HEK293T (cell line): Measurements from ENCODE around the gene SLC43A3.

Source experiments
- CTCF ChIA-PET: fragments of 350-600 bp; formaldehyde crosslinking; extraction: SDS; loops from one replicate; lab custom pipeline; 2021; ENCODE audit warnings: antibody characterized with exemption, inconsistent platforms; lab: Yijun Ruan, JAX
- POLR2A ChIA-PET: fragments of 350-600 bp; formaldehyde crosslinking; extraction: SDS; loops from one replicate; lab custom pipeline; 2020; ENCODE audit warnings: antibody characterized with exemption, inconsistent platforms; lab: Yijun Ruan, JAX
- DNase-seq: peaks from one replicate; pipeline ENCODE4 v3.0.0; 2012; ENCODE audit warnings: mixed read lengths; ENCODE audit errors: extremely low spot score
- ARNT ChIP-seq: fragments of 450-650 bp; IDR thresholded peaks from 2 replicates; pipeline ENCODE4 v1.6.1; 2017; ENCODE audit warnings: mild to moderate bottlenecking
- BHLHE40 ChIP-seq: fragments of 450-650 bp; IDR thresholded peaks from 2 replicates; pipeline ENCODE4 v1.6.1; 2016; ENCODE audit warnings: mild to moderate bottlenecking, moderate library complexity, borderline replicate concordance
- CTBP1 ChIP-seq: fragments of 450-650 bp; IDR thresholded peaks from 2 replicates; pipeline ENCODE4 v1.6.1; 2016; ENCODE audit warnings: borderline replicate concordance
- ELF4 ChIP-seq: fragments of 450-650 bp; IDR thresholded peaks from 2 replicates; pipeline ENCODE4 v1.6.1; 2017; ENCODE audit warnings: antibody characterized with exemption
- FOXA1 ChIP-seq: fragments of 450-650 bp; IDR thresholded peaks from 2 replicates; pipeline ENCODE4 v1.6.1; 2016; ENCODE audit warnings: mild to moderate bottlenecking
- FOXK2 ChIP-seq: fragments of 450-650 bp; IDR thresholded peaks from 2 replicates; pipeline ENCODE4 v1.6.1; 2016; ENCODE audit warnings: mild to moderate bottlenecking
- FOXM1 ChIP-seq: fragments of 450-650 bp; IDR thresholded peaks from 2 replicates; pipeline ENCODE4 v1.6.1; 2017; ENCODE audit warnings: mild to moderate bottlenecking, borderline replicate concordance
- HDGF ChIP-seq: fragments of 450-650 bp; IDR thresholded peaks from 2 replicates; pipeline ENCODE4 v1.6.1; 2017; ENCODE audit warnings: antibody characterized with exemption, borderline replicate concordance
- L3MBTL2 ChIP-seq: fragments of 450-650 bp; conservative IDR thresholded peaks from 2 replicates; pipeline ENCODE4 v1.6.1; 2016; ENCODE audit warnings: mild to moderate bottlenecking
- LEF1 ChIP-seq: fragments of 450-650 bp; IDR thresholded peaks from 2 replicates; pipeline ENCODE4 v1.6.1; 2017; ENCODE audit warnings: mild to moderate bottlenecking, borderline replicate concordance
- NFRKB ChIP-seq: fragments of 450-650 bp; IDR thresholded peaks from 2 replicates; pipeline ENCODE4 v1.6.1; 2016; ENCODE audit warnings: mild to moderate bottlenecking, moderate library complexity
- SP1 ChIP-seq: fragments of 450-650 bp; IDR thresholded peaks from 2 replicates; pipeline ENCODE4 v1.6.1; 2017
- SUZ12 ChIP-seq: fragments of 450-650 bp; IDR thresholded peaks from 2 replicates; pipeline ENCODE4 v1.6.1; 2016; ENCODE audit warnings: mild to moderate bottlenecking
- TARDBP ChIP-seq: fragments of 450-650 bp; IDR thresholded peaks from 2 replicates; pipeline ENCODE4 v1.6.1; 2016
- ZNF384 ChIP-seq: fragments of 450-650 bp; IDR thresholded peaks from 2 replicates; pipeline ENCODE4 v1.6.1; 2016
- TF ChIP-seq, protein P1 (sequence below): fragments of 450-650 bp; IDR thresholded peaks from 2 replicates; pipeline ENCODE4 v1.6.1; 2016

Gene SLC43A3

DNA sequence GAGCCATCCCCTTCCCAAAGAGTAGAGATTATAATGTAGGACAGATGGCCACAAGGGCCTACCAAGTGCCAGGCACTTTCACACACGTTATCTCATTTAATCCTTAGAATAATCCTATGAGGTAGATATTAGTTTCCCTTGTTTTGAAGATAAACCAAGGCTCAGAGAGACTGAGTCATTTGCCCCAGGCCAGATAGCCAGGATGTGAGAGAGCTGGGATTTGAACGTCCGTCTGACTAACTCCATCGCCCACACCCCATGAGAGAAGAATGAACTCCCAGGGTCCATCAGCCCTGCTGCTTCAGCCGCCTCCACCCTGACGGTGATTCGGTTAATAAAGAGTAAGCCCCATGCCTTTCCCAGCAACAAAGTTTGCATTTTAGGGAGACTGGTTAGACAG, 56.7 kb downstream of the SLC43A3 start:
- TF ChIP-seq L3MBTL2 (no peak), SUZ12 (no peak), CTBP1 (no peak)
- TF ChIP-seq, protein P1, sequence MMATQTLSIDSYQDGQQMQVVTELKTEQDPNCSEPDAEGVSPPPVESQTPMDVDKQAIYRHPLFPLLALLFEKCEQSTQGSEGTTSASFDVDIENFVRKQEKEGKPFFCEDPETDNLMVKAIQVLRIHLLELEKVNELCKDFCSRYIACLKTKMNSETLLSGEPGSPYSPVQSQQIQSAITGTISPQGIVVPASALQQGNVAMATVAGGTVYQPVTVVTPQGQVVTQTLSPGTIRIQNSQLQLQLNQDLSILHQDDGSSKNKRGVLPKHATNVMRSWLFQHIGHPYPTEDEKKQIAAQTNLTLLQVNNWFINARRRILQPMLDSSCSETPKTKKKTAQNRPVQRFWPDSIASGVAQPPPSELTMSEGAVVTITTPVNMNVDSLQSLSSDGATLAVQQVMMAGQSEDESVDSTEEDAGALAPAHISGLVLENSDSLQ: no peak
- DNase-seq: no peak
- POLR2A ChIA-PET: no interaction called here
- CTCF ChIA-PET: no interaction called here

DNA sequence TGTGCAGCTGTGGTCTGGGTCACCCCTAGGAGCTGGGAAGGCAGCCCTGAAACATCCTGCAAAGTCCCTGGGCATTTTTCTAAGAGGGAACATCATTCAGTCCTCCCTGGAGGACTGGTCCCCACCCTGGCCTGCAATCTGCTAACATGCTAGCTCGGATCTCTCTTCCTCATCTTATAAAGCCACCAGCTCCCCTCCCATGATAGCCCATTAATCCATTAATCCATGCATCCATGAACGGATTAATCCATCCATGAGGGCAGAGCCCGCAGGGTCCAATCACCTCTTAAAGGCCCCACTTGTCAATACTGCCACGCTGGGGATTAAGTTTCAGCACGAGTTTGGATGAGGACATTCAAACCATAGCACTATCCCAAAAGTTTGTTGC, 58.1 kb downstream of the SLC43A3 start:
- CTCF ChIA-PET: no interaction called here

DNA sequence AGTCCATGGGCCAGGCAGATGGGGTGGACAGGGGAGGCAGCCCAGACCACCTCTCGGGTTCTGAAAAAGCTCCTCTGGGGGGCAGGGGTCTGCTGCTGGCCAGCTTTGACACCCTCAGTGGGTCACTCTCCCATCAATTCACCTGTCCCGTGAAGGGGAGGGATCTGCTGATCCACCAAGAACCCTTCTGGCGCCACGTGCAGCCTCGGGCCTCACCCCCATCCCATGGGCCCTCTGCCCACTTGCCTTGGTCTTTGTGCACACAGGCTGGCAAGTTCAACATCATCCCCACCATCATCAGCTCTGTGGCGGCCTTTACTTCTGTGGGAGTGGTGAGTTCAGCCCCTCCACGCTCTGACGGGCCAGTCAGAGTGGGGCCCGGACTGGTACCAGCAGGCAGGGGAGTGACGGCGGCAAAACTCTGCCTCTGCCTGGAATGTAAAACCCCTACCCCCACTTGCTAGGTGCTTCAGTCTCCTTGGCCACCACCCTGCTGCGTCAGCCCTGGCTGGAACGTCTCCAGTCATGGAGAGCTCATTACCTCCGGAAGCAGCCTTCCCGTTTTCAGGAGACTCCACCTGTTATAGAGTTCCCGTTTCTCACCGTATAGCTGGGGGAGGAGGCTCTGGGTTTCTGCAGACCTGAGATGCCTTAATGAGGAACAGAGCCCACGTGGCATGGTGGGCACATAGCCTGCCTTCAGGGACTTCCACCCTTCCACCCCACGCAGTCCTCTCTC, 58.6 kb downstream of the SLC43A3 start:
- TF ChIP-seq CTBP1 (no peak), HDGF (no peak), L3MBTL2 (no peak), BHLHE40 (no peak), NFRKB (no peak), ARNT (no peak), SUZ12 (no peak), ELF4 (no peak), FOXA1 (no peak), ZNF384 (no peak), FOXK2 (no peak), LEF1 (no peak), TARDBP (no peak), FOXM1 (no peak), SP1 (no peak)
- TF ChIP-seq, protein P1: no peak
- POLR2A ChIA-PET: no interaction called here
- no peak for DNase-seq
- CTCF ChIA-PET: no interaction called here

More for the DNA sequence above, 58.1 kb downstream of the SLC43A3 start:
- no peak for DNase-seq
- POLR2A ChIA-PET: no interaction called here
- no peak for TF ChIP-seq ARNT
- TF ChIP-seq CTBP1: no peak
- no peak for TF ChIP-seq FOXK2
- TF ChIP-seq LEF1: no peak
- no peak for TF ChIP-seq SP1
- no peak for TF ChIP-seq TARDBP
- TF ChIP-seq L3MBTL2: no peak
- no peak for TF ChIP-seq ELF4
- TF ChIP-seq HDGF: no peak
- TF ChIP-seq FOXM1: no peak
- no peak for TF ChIP-seq SUZ12
- no peak for TF ChIP-seq ZNF384

DNA sequence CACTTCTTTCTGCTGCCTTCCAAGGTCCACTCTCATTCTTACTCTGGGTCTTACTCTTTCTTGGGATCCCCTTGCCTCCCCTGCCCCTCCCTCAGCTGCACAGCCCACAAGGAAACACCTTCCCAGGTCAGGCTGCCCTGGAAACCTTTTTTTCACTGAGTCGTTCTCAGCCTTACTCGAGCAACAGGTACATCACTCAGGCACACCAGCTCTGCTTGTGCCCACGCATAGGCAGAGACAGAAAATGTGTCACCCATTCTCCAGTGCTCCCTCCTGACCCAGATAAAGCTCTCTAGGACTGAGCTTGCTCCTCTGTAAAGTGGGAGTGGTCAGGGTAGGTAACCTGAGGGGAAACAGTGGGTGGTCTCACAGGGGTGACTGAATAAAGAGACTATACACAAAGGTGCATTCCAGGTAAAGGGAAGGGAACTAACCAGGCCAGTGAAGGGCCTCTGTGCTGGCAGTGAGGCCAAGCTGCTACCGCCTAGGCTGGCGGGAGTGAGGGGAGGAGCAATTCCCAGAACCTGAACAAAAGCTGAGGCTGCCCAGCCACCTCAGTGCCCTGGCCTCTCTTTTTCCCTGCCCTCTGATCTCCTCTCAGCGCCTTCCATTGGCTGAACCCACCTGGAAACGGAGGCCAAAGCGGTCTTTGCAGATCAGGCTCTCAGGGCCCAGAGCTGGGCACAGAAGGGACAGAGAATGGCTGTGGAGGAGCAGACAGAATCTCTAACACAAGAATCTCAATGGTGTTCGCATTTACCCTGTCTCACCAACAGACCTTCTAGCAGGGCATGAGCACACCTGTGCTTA, 61.9 kb downstream of the SLC43A3 start:
- no peak for DNase-seq
- CTCF ChIA-PET: no interaction called here

DNA sequence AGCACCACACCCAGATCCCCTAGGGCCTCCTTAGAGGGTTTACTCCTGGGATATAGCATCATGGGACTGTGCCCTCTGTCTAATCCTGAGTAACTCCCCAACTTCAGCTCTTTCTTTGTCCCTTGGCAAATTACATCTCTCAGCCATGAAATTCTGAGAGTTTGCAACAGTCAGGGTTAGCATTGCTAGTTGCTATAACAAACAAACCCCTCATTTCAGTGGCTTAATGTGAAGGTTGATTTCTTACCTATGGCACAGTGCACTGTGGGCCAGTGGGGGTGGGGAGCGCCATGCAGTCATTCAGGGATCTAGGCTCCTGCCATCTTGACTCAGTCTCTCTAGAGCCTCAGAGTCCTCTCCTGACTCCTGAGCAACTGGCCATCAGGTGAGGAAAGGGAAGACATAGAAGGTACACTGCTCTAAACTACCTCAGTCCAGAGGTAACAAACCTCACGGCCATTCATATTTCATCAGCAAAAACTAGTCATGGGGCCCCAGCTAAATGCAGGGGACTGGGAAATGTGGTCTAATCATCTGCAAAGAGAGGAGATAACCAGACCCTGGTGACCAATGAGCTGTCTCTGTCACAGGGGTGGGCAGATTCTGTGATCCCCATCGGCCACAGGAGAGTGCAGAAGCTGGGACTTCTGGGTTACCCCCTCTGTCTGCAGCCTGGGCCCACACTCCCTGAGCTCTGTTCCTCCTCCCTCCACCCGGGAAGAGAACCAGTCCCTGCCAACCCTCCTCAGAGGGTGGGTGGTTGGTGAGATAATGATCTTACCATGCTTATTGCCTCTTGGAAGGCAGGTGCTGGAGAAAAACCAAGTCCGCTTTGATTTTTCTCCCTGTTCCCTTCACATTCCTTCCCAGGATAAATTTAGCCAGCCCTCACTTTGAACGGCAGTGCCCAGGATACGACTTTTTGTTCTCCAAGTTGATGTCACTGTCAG, 63.5 kb downstream of the SLC43A3 start:
- CTCF ChIA-PET: interaction anchor here (0.8 kb wide), 1 partner anchor 18 kb away, joined by 4 read pairs; no protein-coding TSS in a partner anchor
- POLR2A ChIA-PET: no interaction called here
- no peak for DNase-seq

More for the DNA sequence above, 61.9 kb downstream of the SLC43A3 start:
- POLR2A ChIA-PET: no interaction called here
- TF ChIP-seq NFRKB: no peak
- no peak for TF ChIP-seq ELF4
- TF ChIP-seq LEF1: no peak
- TF ChIP-seq SP1: no peak
- TF ChIP-seq BHLHE40: no peak
- TF ChIP-seq ZNF384: no peak
- TF ChIP-seq HDGF: no peak
- TF ChIP-seq, protein P1: no peak
- TF ChIP-seq FOXK2: no peak
- no peak for TF ChIP-seq TARDBP
- TF ChIP-seq FOXA1: no peak

More for the DNA sequence above, 63.5 kb downstream of the SLC43A3 start:
- TF ChIP-seq FOXA1 (no peak), CTBP1 (no peak), ARNT (no peak), FOXM1 (no peak), SUZ12 (no peak), FOXK2 (no peak), LEF1 (no peak), TARDBP (no peak), ELF4 (no peak), L3MBTL2 (no peak)
- TF ChIP-seq, protein P1: no peak
